ENCODE data around the gene RAN.
A peak's percentile ranks its signal among the peaks of the same experiment; 100 is the strongest.
"Not testable (repeated sequence)": the region's sequence is repeated elsewhere in the genome, so short reads cannot be mapped to it uniquely, and the experiment has no call there.

Gene RAN

GRCh38 chr12:130849561-130850417, 22.1 kb upstream of the RAN start:
- ATAC-seq = no peak

- ATAC-seq = no peak
These were observed 21.3 kb upstream of the RAN start for GRCh38 chr12:130850418-130851021.

GRCh38 chr12:130856088-130856487, 15.8 kb upstream of the RAN start:
- no peak for ATAC-seq

GRCh38 chr12:130858084-130858483, 13.8 kb upstream of the RAN start:
- no peak for ATAC-seq

- no peak for ATAC-seq
These were observed 12.7 kb upstream of the RAN start for GRCh38 chr12:130859161-130859560.

- no peak for ATAC-seq
These were observed 11.6 kb upstream of the RAN start for GRCh38 chr12:130860311-130860710.

GRCh38 chr12:130862161-130862560, 9.7 kb upstream of the RAN start:
- no peak for ATAC-seq

GRCh38 chr12:130862771-130863170, 9.1 kb upstream of the RAN start:
- not testable (repeated sequence) for ATAC-seq

- no peak for ATAC-seq
These were observed 8.6 kb upstream of the RAN start for GRCh38 chr12:130863298-130863697.

GRCh38 chr12:130868412-130868811, 3.5 kb upstream of the RAN start:
- ATAC-seq = no peak

- peak; percentile 62 to 63 for ATAC-seq
These were observed 1.2 kb upstream of the RAN start for GRCh38 chr12:130870442-130871285.

- peak; percentile 13 to 22 for ATAC-seq
These were observed 572 bp downstream of the RAN start for GRCh38 chr12:130872179-130873096.

GRCh38 chr12:130873106-130873795, 1.4 kb downstream of the RAN start:
- peak; percentile 8 to 12 for ATAC-seq

GRCh38 chr12:130873825-130874224, 2.0 kb downstream of the RAN start:
- ATAC-seq = peak in 1 of 2 donors; percentile 8

- ATAC-seq = no peak
These were observed 2.8 kb downstream of the RAN start for GRCh38 chr12:130874696-130875095.

GRCh38 chr12:130875193-130875592, 3.3 kb downstream of the RAN start:
- no peak for ATAC-seq

- ATAC-seq = not testable (repeated sequence)
These were observed 3.8 kb downstream of the RAN start for GRCh38 chr12:130875708-130876107.

- no peak for ATAC-seq
These were observed 4.4 kb downstream of the RAN start for GRCh38 chr12:130876297-130876696.

GRCh38 chr12:130876758-130877157, 4.9 kb downstream of the RAN start:
- no peak for ATAC-seq

GRCh38 chr12:130877333-130877732, 5.5 kb downstream of the RAN start:
- no peak for ATAC-seq
